IMR-90 (cell line): Measurements from ENCODE around the gene MRPL38. TPM values are rescaled to one million over a fixed set of nuclear protein-coding genes. Genes with fewer than 3 reads are reported as not detected.

ENCODE experiments used
- ATAC-seq: fragments of 200-7000 bp; cut with Tn5 transposase; 2 replicates; pipeline ENCODE4 v1.9.1; 2020; ENCODE audit warnings: low read depth, mild to moderate bottlenecking, moderate library complexity
- BruUV-seq: library from RNA; stranded (reverse); fragments of 400-500 nt; replicated peaks from 2 replicates; lab custom pipeline; 2021; lab: Mats Ljungman, UMichigan
- CTCF ChIA-PET: fragments of 300-600 bp; formaldehyde crosslinking; extraction: SDS; loops from one replicate; lab custom pipeline; 2021; ENCODE audit warnings: antibody characterized with exemption; lab: Yijun Ruan, JAX
- POLR2A ChIA-PET: fragments of 300-600 bp; sonication (Branson Sonifier 250); formaldehyde crosslinking; loops from one replicate; lab custom pipeline; 2022; ENCODE audit warnings: antibody characterized with exemption; ENCODE audit not compliant: unreplicated experiment; lab: Charles Lee
- DNase-seq: peaks from one replicate; pipeline ENCODE4 v3.0.0; 2013
- H2AFZ ChIP-seq: replicated peaks from 2 replicates; pipeline ENCODE3; 2013; ENCODE audit warnings: low read length, mild to moderate bottlenecking; ENCODE audit not compliant: poor library complexity
- H2AK5ac ChIP-seq: 2 replicates; pipeline ENCODE4 v1.6.1; 2013; ENCODE audit warnings: low read depth, low read length, inconsistent platforms
- H2AK9ac ChIP-seq: replicated peaks from 2 replicates; pipeline ENCODE3; 2013; ENCODE audit warnings: mild to moderate bottlenecking, low read depth, low read length, moderate library complexity; ENCODE audit not compliant: poor library complexity
- H2BK120ac ChIP-seq: 2 replicates; pipeline ENCODE4 v1.6.1; 2013; ENCODE audit warnings: low read depth, low read length, inconsistent platforms
- H2BK15ac ChIP-seq: 3 replicates; pipeline ENCODE4 v1.6.1; 2013; ENCODE audit warnings: low read depth, low read length, inconsistent platforms
- H2BK20ac ChIP-seq: 2 replicates; pipeline ENCODE4 v1.6.1; 2013; ENCODE audit warnings: low read depth, mild to moderate bottlenecking, inconsistent platforms, low read length, moderate library complexity
- H2BK5ac ChIP-seq: 2 replicates; pipeline ENCODE4 v1.6.1; 2013; ENCODE audit warnings: mild to moderate bottlenecking, low read depth, low read length, inconsistent platforms; ENCODE audit not compliant: poor library complexity, severe bottlenecking
- H3K14ac ChIP-seq: replicated peaks from 2 replicates; pipeline ENCODE4 v1.6.1; 2013; ENCODE audit warnings: low read depth, low read length, inconsistent platforms
- H3K18ac ChIP-seq: 2 replicates; pipeline ENCODE4 v1.6.1; 2013; ENCODE audit warnings: low read depth, low read length, control low read depth
- H3K23ac ChIP-seq: 2 replicates; pipeline ENCODE4 v1.6.1; 2013; ENCODE audit warnings: low read depth, low read length, inconsistent platforms
- H3K27ac ChIP-seq: 2 replicates; pipeline ENCODE4 v1.5.1; 2013; ENCODE audit warnings: mild to moderate bottlenecking, control low read depth, low read length; ENCODE audit not compliant: insufficient read depth
- H3K27me3 ChIP-seq: 2 replicates; pipeline ENCODE4 v1.6.1; 2013; ENCODE audit warnings: low read length; ENCODE audit not compliant: control insufficient read depth, insufficient read depth
- H3K36me3 ChIP-seq: 2 replicates; pipeline ENCODE4 v1.6.1; 2013; ENCODE audit warnings: low read length, mixed read lengths; ENCODE audit not compliant: control insufficient read depth, insufficient read depth
- H3K4ac ChIP-seq: 2 replicates; pipeline ENCODE4 v1.6.1; 2013; ENCODE audit warnings: low read depth, low read length, inconsistent platforms
- H3K4me1 ChIP-seq: 2 replicates; pipeline ENCODE4 v1.6.1; 2013; ENCODE audit warnings: low read length, mixed read lengths; ENCODE audit not compliant: control insufficient read depth, insufficient read depth
- H3K4me2 ChIP-seq: 2 replicates; pipeline ENCODE4 v1.6.1; 2013; ENCODE audit warnings: low read depth, mild to moderate bottlenecking, control low read depth, low read length, moderate library complexity
- H3K4me3 ChIP-seq: 2 replicates; pipeline ENCODE4 v1.5.1; 2013; ENCODE audit warnings: low read depth, mild to moderate bottlenecking, control low read depth, low read length, moderate library complexity; ENCODE audit not compliant: insufficient read depth
- H3K56ac ChIP-seq: 2 replicates; pipeline ENCODE4 v1.6.1; 2013; ENCODE audit warnings: low read length, inconsistent platforms; ENCODE audit not compliant: insufficient read depth; ENCODE audit errors: extremely low read depth
- H3K79me1 ChIP-seq, 2 experiments: 2 replicates each; pipeline ENCODE4 v1.6.1; 2013; ENCODE audit warnings: low read length in 2 of 2, inconsistent platforms in 1 of 2, low read depth in 1 of 2
- H3K9ac ChIP-seq: 2 replicates; pipeline ENCODE4 v1.6.1; 2013; ENCODE audit warnings: low read depth, low read length, control low read depth
- H3K9me1 ChIP-seq: 2 replicates; pipeline ENCODE4 v1.6.1; 2013; ENCODE audit warnings: low read length, inconsistent platforms; ENCODE audit not compliant: insufficient read depth
- H3K9me3 ChIP-seq: 2 replicates; pipeline ENCODE4 v1.6.1; 2013; ENCODE audit warnings: low read length; ENCODE audit not compliant: control insufficient read depth, insufficient read depth
- H4K20me1 ChIP-seq: 2 replicates; pipeline ENCODE4 v1.6.1; 2013; ENCODE audit warnings: low read length, inconsistent platforms; ENCODE audit not compliant: insufficient read depth
- H4K5ac ChIP-seq: 2 replicates; pipeline ENCODE4 v1.6.1; 2013; ENCODE audit warnings: mild to moderate bottlenecking, low read depth, low read length, control low read depth
- H4K8ac ChIP-seq, 2 experiments: 2 replicates each; pipeline ENCODE4 v1.6.1; 2013; ENCODE audit warnings: low read depth in 2 of 2, low read length in 2 of 2, control low read depth in 1 of 2, inconsistent platforms in 1 of 2
- H4K91ac ChIP-seq: 2 replicates; pipeline ENCODE4 v1.6.1; 2013; ENCODE audit warnings: low read depth, low read length, inconsistent platforms; ENCODE audit not compliant: insufficient read depth
- CEBPB ChIP-seq: IDR thresholded peaks from 2 replicates; pipeline ENCODE4 v1.6.1; 2012; ENCODE audit warnings: low read depth, low read length, improper control_type of control experiment
- CHD1 ChIP-seq: IDR thresholded peaks from 2 replicates; pipeline ENCODE4 v1.6.1; 2012; ENCODE audit warnings: low read depth, low read length, improper control_type of control experiment
- ELK1 ChIP-seq: fragments of 150-350 bp; IDR thresholded peaks from 2 replicates; pipeline ENCODE4 v1.6.1; 2016; ENCODE audit warnings: low read depth, mild to moderate bottlenecking, low read length, moderate library complexity, borderline replicate concordance
- FOS ChIP-seq: fragments of 150-350 bp; IDR thresholded peaks from 2 replicates; pipeline ENCODE4 v1.6.1; 2016; ENCODE audit warnings: low read depth, low read length
- MXI1 ChIP-seq: IDR thresholded peaks from 2 replicates; pipeline ENCODE4 v1.6.1; 2012; ENCODE audit warnings: low read depth, mild to moderate bottlenecking, low read length, moderate library complexity, borderline replicate concordance
- NFE2L2 ChIP-seq: fragments of 150-350 bp; IDR thresholded peaks from 2 replicates; pipeline ENCODE4 v1.6.1; 2016; ENCODE audit warnings: low read depth, mild to moderate bottlenecking, low read length
- POLR2A ChIP-seq: IDR thresholded peaks from 2 replicates; pipeline ENCODE4 v1.6.1; 2012; ENCODE audit warnings: mild to moderate bottlenecking, low read depth, low read length
- RCOR1 ChIP-seq: IDR thresholded peaks from 2 replicates; pipeline ENCODE4 v1.6.1; 2012; ENCODE audit warnings: mild to moderate bottlenecking, low read length, improper control_type of control experiment; ENCODE audit not compliant: insufficient replicate concordance
- WGBS, 2 experiments: methylation state at CpG; one replicate each; pipeline versions ENCODE4 v1.1.5 to v1.1.7; 2013; ENCODE audit warnings: missing lambda C conversion rate in 2 of 2; ENCODE audit not compliant: insufficient read length in 1 of 2; ENCODE audit errors: extremely low coverage in 2 of 2; 5-methylcytosine and 5-hydroxymethylcytosine counted together
- dilution Hi-C: fragments of 300-500 bp; cut with HindIII; formaldehyde crosslinking; loops from one replicate; pipeline ENCODE4 v1.14.3; 2018; ENCODE audit warnings: low sequenced_read_pairs; ENCODE audit not compliant: unreplicated experiment
- in situ Hi-C: fragments of 300-500 bp; cut with MboI; formaldehyde crosslinking; loops from 3 replicates; pipeline ENCODE4 v1.14.3; 2019; ENCODE audit warnings: low sequenced_read_pairs, inconsistent platforms, mixed read lengths
- intact Hi-C: fragments of 100-400 bp; cut with micrococcal nuclease; formaldehyde crosslinking; loops from 2 replicates; pipeline ENCODE4 v1.10.0; 2022
- polyA plus RNA-seq, 3 experiments: library from polyadenylated mRNA; depleted of rRNA; stranded (reverse); fragments of >200 nt; gene quantifications; 2 replicates each; pipeline ENCODE4 v1.2.3, GENCODE V29; 2012; ENCODE audit warnings: low replicate concordance in 1 of 3
- total RNA-seq: library from RNA; depleted of rRNA; stranded (reverse); fragments of >200 nt; gene quantifications from 2 replicates; pipeline ENCODE4 v1.2.3, GENCODE V29; 2012
- TF ChIP-seq, protein P1 (sequence below): conservative IDR thresholded peaks from 2 replicates; pipeline ENCODE4 v1.5.1; 2012; ENCODE audit warnings: mild to moderate bottlenecking, low read depth, low read length, improper control_type of control experiment

MRPL38 gene
- total and polyA plus RNA-seq, 2 of the 4 experiments (the other 2 are of a cell fraction) = 13.3 to 42.5 TPM

DNA sequence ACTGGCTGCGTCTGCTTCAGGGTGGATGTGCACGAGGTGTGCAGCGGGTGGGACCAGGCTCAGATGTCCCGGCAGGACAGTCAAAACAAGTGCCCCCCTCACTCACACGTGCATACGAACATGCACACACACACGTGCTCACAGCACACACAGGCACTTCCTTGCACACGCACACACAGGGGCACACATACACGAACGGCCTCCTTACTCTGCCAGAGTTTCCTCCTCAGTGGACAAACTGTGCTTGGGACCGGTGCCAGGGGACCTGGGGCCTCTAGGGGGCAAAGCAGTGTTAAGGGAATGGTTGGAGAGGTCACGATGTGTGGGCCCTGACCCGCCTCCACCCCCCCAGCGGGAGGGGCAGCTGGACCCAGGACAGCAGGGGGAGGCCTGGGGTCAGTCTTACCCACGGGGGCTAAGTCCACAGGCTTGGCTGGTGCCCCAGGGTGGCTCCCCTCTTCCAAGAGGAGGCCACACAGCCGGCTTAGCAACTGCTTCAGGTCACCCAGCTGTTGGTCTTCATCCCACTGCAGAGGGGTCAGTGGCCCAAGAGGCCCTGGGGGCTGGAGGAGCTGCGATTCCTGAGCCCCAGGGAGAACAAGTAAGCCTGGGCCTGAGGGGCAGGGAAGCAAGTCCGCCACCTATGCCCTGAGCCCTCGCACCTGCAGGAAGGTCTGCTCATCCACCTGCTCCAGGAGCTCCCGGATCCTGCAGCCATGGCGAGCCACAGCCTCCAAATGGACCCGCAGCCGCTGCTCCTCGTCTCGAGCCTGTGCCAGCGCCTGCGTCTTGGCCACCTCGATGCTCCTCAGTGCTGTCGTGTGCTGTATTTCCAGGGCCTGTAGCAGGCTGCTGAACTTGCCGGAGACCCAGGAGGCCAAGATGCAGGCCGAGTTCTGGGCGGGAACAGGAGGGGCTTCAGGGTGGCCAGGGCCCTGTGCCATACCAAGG is 12.8 kb downstream of the MRPL38 start:
- no peak overlapping the region for H3K23ac ChIP-seq
- H3K9me3 ChIP-seq = no peaks in the 10 kb centered on the region
- H3K36me3 ChIP-seq = peaks cover 19% of the 10 kb centered on the region
- no peak overlapping the region for H3K27ac ChIP-seq
- H3K9me1 ChIP-seq = peaks cover 12% of the 10 kb centered on the region; the same call in 1 of the 2 replicates
- H3K56ac ChIP-seq = no peak overlapping the region
- peak overlapping the region; percentile 58 for H2AFZ ChIP-seq
- no peaks in the 10 kb centered on the region for H3K27me3 ChIP-seq
- H4K8ac ChIP-seq = no peak overlapping the region
- no peak overlapping the region for H4K91ac ChIP-seq
- no peak overlapping the region for H3K18ac ChIP-seq
- ATAC-seq (no peak), DNase-seq (no peak)
- no peak overlapping the region for H2BK120ac ChIP-seq
- no peak overlapping the region for H3K14ac ChIP-seq
- no peak overlapping the region for H3K9ac ChIP-seq
- H2BK5ac ChIP-seq = no peak overlapping the region
- TF ChIP-seq, protein P1, sequence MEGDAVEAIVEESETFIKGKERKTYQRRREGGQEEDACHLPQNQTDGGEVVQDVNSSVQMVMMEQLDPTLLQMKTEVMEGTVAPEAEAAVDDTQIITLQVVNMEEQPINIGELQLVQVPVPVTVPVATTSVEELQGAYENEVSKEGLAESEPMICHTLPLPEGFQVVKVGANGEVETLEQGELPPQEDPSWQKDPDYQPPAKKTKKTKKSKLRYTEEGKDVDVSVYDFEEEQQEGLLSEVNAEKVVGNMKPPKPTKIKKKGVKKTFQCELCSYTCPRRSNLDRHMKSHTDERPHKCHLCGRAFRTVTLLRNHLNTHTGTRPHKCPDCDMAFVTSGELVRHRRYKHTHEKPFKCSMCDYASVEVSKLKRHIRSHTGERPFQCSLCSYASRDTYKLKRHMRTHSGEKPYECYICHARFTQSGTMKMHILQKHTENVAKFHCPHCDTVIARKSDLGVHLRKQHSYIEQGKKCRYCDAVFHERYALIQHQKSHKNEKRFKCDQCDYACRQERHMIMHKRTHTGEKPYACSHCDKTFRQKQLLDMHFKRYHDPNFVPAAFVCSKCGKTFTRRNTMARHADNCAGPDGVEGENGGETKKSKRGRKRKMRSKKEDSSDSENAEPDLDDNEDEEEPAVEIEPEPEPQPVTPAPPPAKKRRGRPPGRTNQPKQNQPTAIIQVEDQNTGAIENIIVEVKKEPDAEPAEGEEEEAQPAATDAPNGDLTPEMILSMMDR = no peak
- no peak for TF ChIP-seq ELK1
- TF ChIP-seq CEBPB = no peak
- no peak for TF ChIP-seq CHD1
- TF ChIP-seq POLR2A = no peak
- no peak for TF ChIP-seq MXI1
- no peak for TF ChIP-seq RCOR1
- TF ChIP-seq NFE2L2 = no peak
- no peak for TF ChIP-seq FOS
- 87% methylated on average over 13 of the region's 32 CpGs; no CpG with 5 or more reads in 1 of the 2 experiments for WGBS, 2 experiments
- H2AK5ac ChIP-seq = no peak overlapping the region; the same call in 1 of the 2 replicates
- dilution Hi-C loops (no loop called here), in situ Hi-C loops (no loop called here), intact Hi-C loops (no loop called here)
- H4K20me1 ChIP-seq = peaks cover 4% of the 10 kb centered on the region; the same call in 1 of the 2 replicates
- no peak overlapping the region for H4K5ac ChIP-seq
- H3K4ac ChIP-seq = no peak overlapping the region
- H3K79me1 ChIP-seq = peaks cover 9 to 39% of the 10 kb centered on the region in 2 experiments; a peak in 3 of 4 replicates
- H2BK15ac ChIP-seq = no peak overlapping the region
- H3K4me3 ChIP-seq = no peak overlapping the region
- peaks cover 5% of the 10 kb centered on the region; the same call in 1 of the 2 replicates for H3K4me1 ChIP-seq
- no TSS peak for BruUV-seq
- no peak overlapping the region for H2BK20ac ChIP-seq
- H2AK9ac ChIP-seq = peak overlapping the region; percentile 65
- H3K4me2 ChIP-seq = no peak overlapping the region
- ChIA-PET POLR2A (no interaction called here), CTCF (no interaction called here)
